AG09309 (cell line): ENCODE results near the gene BET1L.
"Not testable (repeated sequence)": the region's sequence is repeated elsewhere in the genome, so short reads cannot be mapped to it uniquely, and the experiment has no call there.

Experiments
- DNase-seq: peaks from one replicate; pipeline ENCODE4 v3.0.0-alpha.2; 2010; ENCODE audit warnings: low read depth
- H3K4me3 ChIP-seq: 2 replicates; pipeline ENCODE4 v1.5.1; 2011; ENCODE audit warnings: mild to moderate bottlenecking, low read depth, low read length, moderate library complexity; ENCODE audit not compliant: control insufficient read depth
- CTCF ChIP-seq: IDR thresholded peaks from 2 replicates; pipeline ENCODE4 v1.5.1; 2011; ENCODE audit warnings: mild to moderate bottlenecking, low read depth, low read length, inconsistent platforms; ENCODE audit not compliant: insufficient read depth, control insufficient read depth; ENCODE audit errors: missing control alignments

BET1L gene

DNA sequence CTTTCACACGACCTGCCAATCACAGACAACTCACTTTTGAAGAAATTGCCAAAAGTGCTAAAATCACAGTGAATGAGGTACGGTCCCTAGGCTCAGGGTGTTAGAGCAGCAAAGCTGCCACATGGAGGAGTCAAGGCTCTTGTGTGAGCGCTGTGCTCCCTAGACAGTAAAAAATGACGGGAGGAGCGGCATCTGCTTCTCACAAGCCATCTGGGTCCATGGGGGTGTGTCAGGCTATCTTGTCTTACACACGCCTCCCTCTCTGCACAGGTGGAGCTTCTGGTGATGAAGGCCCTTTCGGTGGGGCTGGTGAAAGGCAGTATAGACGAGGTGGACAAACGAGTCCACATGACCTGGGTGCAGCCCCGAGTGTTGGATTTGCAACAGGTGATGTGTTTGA, 44.4 kb upstream of the BET1L start:
- no peak overlapping the region for H3K4me3 ChIP-seq
- DNase-seq = no peak
- TF ChIP-seq CTCF = no peak

GRCh38 chr11:250740-251299, 43.6 kb upstream of the BET1L start:
- TF ChIP-seq CTCF = peak; percentile 71
- no peak for DNase-seq
- H3K4me3 ChIP-seq = no peak overlapping the region

- H3K4me3 ChIP-seq = no peak overlapping the region
- TF ChIP-seq CTCF = no peak
- DNase-seq = no peak
Observed at GRCh38 chr11:250274-250673, 43.1 kb upstream of the BET1L start.

GRCh38 chr11:249062-249461, 41.9 kb upstream of the BET1L start:
- DNase-seq = no peak
- no peak overlapping the region for H3K4me3 ChIP-seq
- TF ChIP-seq CTCF = no peak

- DNase-seq = no peak
- no peak for TF ChIP-seq CTCF
- H3K4me3 ChIP-seq = no peak overlapping the region
Observed at GRCh38 chr11:244376-244775, 37.2 kb upstream of the BET1L start.

DNA sequence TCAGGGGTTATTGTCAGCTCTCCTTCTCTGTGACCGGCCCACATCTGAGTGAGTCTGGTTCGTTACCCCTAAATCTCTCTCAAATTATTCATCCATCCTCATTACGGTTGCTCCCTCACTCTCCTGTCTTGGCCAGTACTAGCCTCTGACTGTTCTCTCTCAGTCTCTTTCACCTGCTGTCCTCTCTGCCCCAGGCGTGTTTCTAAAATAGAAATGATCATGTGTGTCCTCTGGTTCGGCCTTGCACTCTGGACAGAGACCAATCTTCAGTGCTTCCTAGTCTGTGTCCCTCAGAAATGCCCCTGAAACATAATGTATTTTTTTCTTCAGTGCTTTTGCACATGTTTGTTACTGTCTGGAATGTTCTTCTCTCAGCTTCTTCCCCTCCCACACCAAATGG, 34.4 kb upstream of the BET1L start:
- TF ChIP-seq CTCF = no peak
- no peak for DNase-seq
- H3K4me3 ChIP-seq = no peak overlapping the region

- no peak for DNase-seq
- H3K4me3 ChIP-seq = no peak overlapping the region
- no peak for TF ChIP-seq CTCF
Observed at GRCh38 chr11:240315-240714, 33.1 kb upstream of the BET1L start.

- H3K4me3 ChIP-seq, DNase-seq: not testable (repeated sequence)
Observed at GRCh38 chr11:238346-238745, 31.1 kb upstream of the BET1L start.
